Dermis microvascular lymphatic vessel endothelial cell (primary cell): Measurements from ENCODE around the gene TK1. TPM values are rescaled to one million over a fixed set of nuclear protein-coding genes. Genes with fewer than 3 reads are reported as not detected.

Experiments used
- DNase-seq, 2 donors: peaks; one replicate each; pipeline versions ENCODE4 v3.0.0 to v3.0.0-alpha.2; 2010; ENCODE audit warnings: low read depth in 2 of 2
- total RNA-seq: library from RNA; depleted of rRNA; stranded (reverse); fragments of >200 nt; gene quantifications from 2 replicates; pipeline ENCODE4 v1.2.1, GENCODE V29; 2014

Gene TK1
- total RNA-seq, 1 donor from 2014 or later = 147 TPM

- DNase-seq = peak; percentile 78 to 84
Observed at GRCh38 chr17:78223061-78223460, 36.2 kb upstream of the TK1 start.

- DNase-seq = no peak
Observed at GRCh38 chr17:78219396-78220150, 32.7 kb upstream of the TK1 start.

DNA sequence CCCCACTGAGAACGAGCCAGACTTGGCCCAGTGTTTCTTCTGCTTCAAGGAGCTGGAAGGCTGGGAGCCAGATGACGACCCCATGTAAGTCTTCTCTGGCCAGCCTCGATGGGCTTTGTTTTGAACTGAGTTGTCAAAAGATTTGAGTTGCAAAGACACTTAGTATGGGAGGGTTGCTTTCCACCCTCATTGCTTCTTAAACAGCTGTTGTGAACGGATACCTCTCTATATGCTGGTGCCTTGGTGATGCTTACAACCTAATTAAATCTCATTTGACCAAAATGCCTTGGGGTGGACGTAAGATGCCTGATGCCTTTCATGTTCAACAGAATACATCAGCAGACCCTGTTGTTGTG lies 27.8 kb upstream of the TK1 start:
- DNase-seq = no peak

DNA sequence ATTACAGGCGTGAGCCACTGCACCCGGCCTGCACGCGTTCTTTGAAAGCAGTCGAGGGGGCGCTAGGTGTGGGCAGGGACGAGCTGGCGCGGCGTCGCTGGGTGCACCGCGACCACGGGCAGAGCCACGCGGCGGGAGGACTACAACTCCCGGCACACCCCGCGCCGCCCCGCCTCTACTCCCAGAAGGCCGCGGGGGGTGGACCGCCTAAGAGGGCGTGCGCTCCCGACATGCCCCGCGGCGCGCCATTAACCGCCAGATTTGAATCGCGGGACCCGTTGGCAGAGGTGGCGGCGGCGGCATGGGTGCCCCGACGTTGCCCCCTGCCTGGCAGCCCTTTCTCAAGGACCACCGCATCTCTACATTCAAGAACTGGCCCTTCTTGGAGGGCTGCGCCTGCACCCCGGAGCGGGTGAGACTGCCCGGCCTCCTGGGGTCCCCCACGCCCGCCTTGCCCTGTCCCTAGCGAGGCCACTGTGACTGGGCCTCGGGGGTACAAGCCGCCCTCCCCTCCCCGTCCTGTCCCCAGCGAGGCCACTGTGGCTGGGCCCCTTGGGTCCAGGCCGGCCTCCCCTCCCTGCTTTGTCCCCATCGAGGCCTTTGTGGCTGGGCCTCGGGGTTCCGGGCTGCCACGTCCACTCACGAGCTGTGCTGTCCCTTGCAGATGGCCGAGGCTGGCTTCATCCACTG lies 27.3 kb upstream of the TK1 start, which contains the start of gene BIRC5:
Gene BIRC5, plus strand, starts transcription at position 238 of the 690 bp plus-strand sequence. Its CDS starts 64 bp downstream, at position 302.
- peak; percentile 57 to 87 for DNase-seq

DNA sequence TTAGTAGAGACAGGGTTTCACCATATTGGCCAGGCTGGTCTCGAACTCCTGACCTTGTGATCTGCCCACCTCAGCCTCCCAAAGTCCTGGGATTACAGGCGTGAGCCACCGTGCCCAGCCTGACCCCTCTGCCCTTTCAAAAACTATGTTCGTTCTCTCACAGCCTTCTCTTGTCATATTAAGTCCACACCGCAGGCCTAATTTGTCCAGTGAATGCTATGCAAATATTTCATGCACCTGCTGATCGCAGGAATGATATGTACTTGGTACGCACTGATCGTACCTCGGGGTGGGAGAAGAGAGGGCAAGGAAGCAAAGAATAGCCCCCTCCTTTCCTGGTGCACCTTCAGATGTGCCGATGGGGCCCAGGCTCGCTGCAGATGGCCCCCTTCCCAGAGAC lies 24.2 kb upstream of the TK1 start:
- DNase-seq = no peak

- DNase-seq = no peak
Observed at GRCh38 chr17:78210111-78210510, 23.3 kb upstream of the TK1 start.

DNA sequence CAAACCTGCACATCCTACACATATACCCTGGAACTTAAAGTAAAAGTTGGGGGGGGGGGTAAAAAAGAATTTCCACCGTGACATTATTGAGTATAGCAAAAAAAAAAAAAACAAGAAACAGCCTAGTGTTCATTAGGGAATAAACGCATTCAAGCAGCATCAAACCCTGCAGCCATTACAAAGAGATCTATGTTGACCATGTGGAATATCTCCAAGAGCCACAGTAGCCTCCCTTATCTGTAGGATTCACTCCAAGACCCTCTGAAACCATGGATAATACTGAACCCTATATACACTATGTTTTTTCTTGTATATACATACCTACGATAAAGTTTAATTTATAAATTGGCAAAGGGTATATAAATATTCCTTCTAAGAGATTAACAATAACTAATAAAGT lies 21.6 kb upstream of the TK1 start:
- no peak for DNase-seq

DNA sequence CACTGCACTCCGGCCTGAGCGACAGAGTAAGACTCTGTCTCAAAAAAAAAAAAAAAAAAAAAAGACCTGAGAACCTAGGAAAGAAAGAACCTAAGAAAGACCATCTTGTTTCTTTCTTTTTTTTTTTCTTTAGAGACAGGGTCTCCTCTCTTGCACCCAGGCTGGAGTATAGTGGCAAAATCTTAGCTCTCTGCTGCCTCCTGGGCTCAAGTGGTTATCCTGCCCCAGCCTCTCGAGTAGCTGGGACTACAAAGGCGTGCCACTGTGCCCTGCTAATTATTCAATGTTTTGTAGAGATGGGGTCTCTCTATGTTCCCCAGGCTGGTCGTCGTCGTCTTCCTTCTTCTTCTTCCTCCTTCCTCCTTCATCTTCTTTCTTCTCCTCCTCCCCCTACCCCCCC lies 19.4 kb upstream of the TK1 start:
- no peak for DNase-seq

DNA sequence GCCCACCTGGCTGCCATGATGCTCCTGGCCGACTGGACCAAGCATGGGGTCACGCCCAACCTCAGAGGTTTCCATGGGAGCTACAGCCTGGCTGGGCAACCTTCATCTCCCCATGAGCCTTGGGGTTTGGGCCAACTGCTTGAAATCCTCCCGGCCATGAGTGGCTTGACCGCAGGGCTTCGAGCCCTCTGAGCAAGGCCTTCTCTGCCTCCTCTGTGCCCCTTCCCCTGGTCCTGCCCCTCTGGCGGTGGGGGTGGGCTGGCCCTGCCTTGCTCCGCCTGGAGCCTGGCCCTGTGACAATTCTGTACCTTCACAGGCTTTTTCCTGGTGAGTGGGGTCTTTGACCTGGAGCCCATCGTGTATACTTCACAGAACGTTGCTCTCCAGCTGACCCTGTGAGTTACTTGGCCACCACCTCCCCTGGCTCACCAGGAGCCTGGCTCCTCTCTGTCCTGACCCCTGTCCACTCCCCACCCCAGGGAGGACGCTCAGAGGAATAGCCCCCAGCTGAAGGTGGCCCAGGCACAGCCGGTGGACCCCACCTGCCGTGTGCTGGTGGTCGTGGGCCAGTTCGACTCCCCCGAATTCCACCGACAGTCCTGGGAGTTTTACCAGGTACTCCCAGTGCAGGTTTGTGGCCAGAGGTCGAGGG lies 18.4 kb upstream of the TK1 start:
- DNase-seq = no peak

DNA sequence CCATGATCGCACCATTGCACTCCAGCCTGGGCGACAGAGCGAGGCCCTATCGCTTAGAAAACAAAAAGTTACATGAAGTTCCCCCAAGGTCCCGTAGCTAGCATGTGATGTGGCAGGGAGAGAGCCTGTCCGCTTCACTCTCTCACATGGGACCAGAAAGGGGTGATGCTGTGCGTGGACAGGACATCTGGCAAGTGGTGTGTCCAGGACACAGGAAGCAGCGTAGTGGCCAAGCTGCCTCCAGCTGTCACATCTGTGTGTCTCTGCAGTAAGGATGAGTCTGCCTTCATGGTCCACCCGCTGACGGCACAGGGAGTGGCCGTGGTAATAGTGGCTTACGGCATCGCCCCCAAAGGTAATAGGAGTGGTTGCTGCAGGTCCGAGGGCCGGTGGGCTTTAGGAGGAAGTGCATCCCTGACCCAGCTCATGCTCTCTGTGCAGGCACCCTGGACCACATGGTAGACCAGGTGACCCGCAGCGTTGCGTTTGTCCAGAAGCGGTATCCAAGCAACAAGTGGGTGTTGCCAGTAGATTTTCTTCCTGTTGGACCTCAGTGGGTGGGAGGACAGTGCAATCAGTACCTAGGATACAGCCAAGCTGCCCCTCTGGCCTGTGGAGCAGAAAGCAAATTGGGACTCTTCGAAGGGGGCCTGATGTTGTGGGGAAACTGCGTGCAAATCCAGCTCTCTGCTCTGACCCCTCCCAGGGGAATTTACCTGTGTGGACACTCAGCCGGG lies 17.7 kb upstream of the TK1 start:
- DNase-seq = no peak

- DNase-seq = no peak
Observed at GRCh38 chr17:78202666-78203065, 15.8 kb upstream of the TK1 start.

GRCh38 chr17:78200451-78200850 lies 13.6 kb upstream of the TK1 start:
- DNase-seq = no peak

DNA sequence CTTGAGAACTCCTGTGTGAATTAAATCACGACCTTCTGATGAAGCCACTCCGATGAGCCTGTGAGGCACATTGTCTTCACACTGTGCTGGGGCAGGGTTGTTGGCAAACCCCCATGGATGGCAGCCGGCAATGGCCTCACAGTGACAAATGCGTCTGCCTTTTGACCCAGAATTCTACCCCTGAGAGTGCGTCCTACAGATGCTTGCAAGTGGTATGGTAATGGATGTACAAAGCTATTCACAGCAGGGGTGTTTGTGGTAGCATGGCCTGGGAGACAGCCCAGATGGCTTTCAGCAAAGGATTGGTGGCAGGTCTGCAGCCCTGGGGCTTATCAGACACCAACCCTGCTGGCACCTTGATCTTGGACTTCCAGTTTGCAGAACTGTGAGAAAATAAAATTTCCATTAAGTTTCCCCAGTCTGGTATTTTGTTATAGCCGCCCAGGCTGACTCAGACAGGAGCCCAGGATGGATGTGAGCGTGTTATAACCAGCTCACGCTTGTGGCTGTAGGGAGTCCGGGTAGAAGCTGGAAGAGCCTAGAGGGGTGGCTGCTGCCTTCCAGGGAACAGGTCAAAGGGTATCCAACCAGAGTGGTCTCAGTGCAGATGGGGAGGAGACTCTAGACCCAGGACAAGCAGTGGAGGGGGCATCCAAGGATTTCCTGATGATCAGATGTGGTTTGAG lies 10.4 kb upstream of the TK1 start:
- no peak for DNase-seq

DNA sequence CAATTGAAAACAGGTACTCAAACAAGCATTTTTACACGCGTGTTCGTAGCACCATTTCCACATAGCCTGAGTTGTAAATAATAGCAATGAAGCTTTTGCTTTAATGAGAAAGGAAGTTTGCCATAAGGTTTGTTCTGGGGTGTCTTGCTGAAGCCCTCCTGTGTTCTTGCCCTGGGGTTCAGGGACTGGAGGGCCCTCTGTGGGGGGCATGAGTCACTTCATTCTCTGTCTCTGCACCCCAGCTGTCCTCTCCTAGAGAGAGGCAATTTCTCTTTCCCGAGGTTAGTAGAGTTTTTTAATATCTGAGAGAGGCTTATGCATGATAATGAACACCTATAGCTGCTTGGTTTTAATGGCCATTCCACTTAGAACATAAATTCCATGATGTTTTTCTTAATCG lies 9.9 kb upstream of the TK1 start:
- no peak for DNase-seq

DNA sequence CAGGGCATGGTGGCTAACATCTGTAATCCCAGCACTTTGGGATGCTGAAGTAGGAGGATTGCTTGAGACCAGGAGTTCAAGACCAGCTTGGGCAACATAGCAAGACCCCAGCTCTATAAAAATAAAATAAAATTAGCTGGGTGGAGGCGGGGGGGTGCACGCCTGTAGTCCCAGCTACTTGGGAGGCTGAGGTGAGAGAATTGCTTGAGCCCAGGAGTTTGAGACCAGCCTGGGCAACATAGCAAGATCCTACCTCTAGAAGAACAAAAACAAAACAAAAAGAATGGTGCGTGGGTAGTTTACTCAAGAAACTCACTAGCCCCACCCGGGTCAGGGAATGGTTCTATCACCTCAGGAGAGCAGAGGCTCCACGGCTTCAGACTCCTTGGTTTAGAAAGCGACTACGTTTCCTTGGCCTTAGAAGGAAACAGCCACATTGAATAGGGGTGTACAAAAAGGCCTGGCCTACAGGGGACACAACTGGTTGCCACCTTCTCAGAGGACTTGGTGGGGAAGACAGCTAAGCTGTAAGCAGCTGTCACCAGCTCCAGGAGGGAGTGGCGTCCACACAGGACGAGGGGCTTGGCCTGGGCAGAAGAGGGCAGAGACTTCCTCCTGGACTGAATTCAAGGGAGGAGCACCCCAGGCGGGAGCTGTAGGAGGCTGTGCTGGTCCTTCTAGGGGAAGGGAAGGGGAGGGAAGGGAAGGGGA lies 716 bp downstream of the TK1 start:
- no peak for DNase-seq

GRCh38 chr17:78184868-78185267 lies 2.0 kb downstream of the TK1 start:
- DNase-seq = no peak

DNA sequence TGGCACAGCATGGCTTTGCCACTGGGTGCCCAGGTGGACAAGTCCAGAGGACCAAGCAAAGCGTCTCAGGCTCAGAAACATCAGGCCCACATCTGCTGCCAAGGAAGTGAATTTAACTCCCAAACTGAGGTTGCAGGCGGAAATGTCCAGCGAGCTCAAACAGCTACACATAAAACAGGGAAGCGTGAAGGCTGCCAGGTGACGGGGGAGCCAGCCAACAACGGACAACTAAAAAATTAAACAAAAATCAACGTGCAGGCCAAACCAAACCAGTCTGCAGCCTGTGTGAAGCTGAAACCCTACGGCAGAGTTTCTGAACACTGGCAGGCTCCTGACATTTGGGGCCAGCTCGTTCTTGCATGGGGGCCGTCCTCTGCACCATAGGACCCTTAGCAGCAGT lies 2.5 kb downstream of the TK1 start:
- DNase-seq = no peak

DNA sequence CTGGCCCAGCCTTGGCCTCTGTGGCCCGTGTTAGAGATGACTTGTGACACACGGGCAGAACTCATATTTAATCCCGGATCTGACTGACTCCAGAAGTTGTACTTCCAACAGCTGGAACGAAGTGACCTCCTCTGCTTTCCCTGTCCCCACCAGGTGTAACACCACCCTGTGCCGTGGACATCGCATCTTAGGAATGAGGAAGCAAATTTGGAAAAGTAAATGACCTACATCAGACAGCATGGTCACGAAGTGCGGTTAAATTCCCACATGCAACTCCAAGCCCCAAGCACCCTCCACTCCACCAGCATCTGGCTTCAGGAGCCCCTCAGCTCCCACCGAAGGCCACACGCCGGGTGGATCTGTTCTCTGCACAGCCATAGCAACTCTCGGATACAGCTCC lies 2.9 kb downstream of the TK1 start:
- no peak for DNase-seq

- DNase-seq = no peak
Observed at GRCh38 chr17:78182504-78182903, 4.3 kb downstream of the TK1 start.

DNA sequence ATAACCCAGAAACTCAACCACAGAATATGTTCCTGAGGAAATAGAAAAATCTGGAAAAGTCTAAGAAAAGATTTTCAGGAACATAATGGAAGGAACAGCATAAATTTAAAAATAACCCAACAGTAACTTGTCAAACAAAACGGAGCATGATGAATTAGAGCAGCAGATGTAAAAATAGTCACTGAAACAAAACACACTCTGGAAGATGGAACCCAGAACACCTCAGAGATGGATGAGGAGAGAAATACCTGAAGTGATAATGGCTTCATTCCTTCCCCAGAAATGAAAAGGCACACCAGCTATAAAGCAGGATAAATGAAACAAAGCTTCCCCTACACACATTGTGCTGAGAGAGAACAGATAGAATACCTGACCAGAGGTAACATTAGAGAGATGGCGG lies 6.3 kb downstream of the TK1 start:
- DNase-seq = no peak

DNA sequence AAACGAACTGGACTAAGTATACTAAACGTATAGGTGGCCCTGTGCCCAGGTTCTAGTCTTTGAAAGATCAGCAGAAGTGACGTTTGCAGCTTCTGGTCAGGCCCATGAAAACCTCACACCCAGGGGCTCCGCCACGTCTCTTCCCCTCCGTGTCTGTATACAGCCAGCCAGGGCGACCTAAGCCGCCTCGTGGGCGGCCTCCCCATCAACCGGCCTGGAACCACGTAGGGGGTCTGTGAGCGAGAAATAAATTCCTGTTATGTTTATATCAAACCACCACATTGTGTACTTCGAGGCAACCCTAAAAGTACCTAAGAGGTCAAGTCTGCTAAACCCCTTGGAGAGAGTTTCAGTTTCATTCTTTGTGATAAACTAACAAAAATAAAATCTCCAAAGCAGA lies 6.8 kb downstream of the TK1 start:
- DNase-seq = no peak
